ENCODE data around the gene ZIC5. TPM values are rescaled to one million over a fixed set of nuclear protein-coding genes. Genes with fewer than 3 reads are reported as not detected.

The ZIC5 gene
- total and polyA plus RNA-seq, 9 of the 15 experiments (the other 6 are each of a cell fraction or from before 2014, with no cell fraction given) = 0.57 to 2.0 (median 1.1) TPM

- intact Hi-C loops (cut with micrococcal nuclease) = loop anchor here (5.0 kb wide), 1 partner anchor 257 kb away; no protein-coding TSS in a partner anchor
- no peaks in the 10 kb centered on the region for H3K9me3 ChIP-seq (replicated peaks; ENCODE audit: control insufficient read depth, insufficient read depth, low read depth, low read length)
- peaks cover 5 to 51% of the 10 kb centered on the region in 2 experiments; a peak in 3 of 5 replicates for H3K4me1 ChIP-seq (replicated peaks in 1 of 2; ENCODE audit: control insufficient read depth in 2 of 2, insufficient read depth in 2 of 2, low read length in 2 of 2)
- 0% methylated on average over 18 of the region's 76 CpGs for WGBS (ENCODE audit: insufficient coverage, low coverage, missing lambda C conversion rate)
- BruUV-seq (replicated peaks) = no TSS peak
- peaks cover 31% of the 10 kb centered on the region for H3K79me2 ChIP-seq (ENCODE audit: control insufficient read depth, insufficient read depth, low read length)
- H3K9me1 ChIP-seq (ENCODE audit: control insufficient read depth, insufficient read depth, low read length) = no peaks in the 10 kb centered on the region
- ATAC-seq (peak; percentile 79), DNase-seq (ENCODE audit: extremely low read depth in 1 of 4, low spot score in 3 of 4) (peak; percentile 83 to 90 (median 86)), FAIRE-seq (no peak)
- peak overlapping the region; percentile 59 for H3K4me3 ChIP-seq
- no peaks in the 10 kb centered on the region for H4K20me1 ChIP-seq (replicated peaks; ENCODE audit: control insufficient read depth, insufficient read depth, low read length)
- peak overlapping the region; percentile 92 for H3K27ac ChIP-seq (ENCODE audit: extremely low read depth, low read depth, low read length)
- no peaks in the 10 kb centered on the region for H3K27me3 ChIP-seq (ENCODE audit: control insufficient read depth in 2 of 2, insufficient read depth in 2 of 2, low read length in 2 of 2)
- H3K9ac ChIP-seq (ENCODE audit: insufficient read depth in 1 of 2, low read depth in 2 of 2, low read length in 2 of 2) = peak overlapping the region; percentile 69 to 96
- in situ Hi-C loops (cut with MboI) = no loop called here
- peak overlapping the region; percentile 59; the same call in 1 of the 2 replicates for H2AFZ ChIP-seq (ENCODE audit: low read depth, low read length)
- POLR2A ChIA-PET = interaction anchor here (0.6 to 2.6 kb wide), 6 partner anchors 10 to 146 kb away, joined by 3 to 14 read pairs (median 4); partner anchors contain the start of genes PCCA and ZIC5
- CTCF ChIA-PET (ENCODE audit: low intra/inter-chr PET ratio) = no interaction called here
- peaks cover 8% of the 10 kb centered on the region; the same call in 1 of the 3 replicates for H3K36me3 ChIP-seq (ENCODE audit: control insufficient read depth, insufficient read depth, low read length)
- peak overlapping the region; percentile 85 for H3K4me2 ChIP-seq (ENCODE audit: insufficient read depth, low read length)
- TF ChIP-seq ZBTB33 (CRISPR knock-in tag; IDR thresholded peaks at IDR 0.05) = peak; percentile 59
- no peak for TF ChIP-seq ZFP36 (IDR thresholded peaks at IDR 0.05; ENCODE audit: low read depth, low read length, partially characterized antibody)
- TF ChIP-seq NR4A1 (CRISPR knock-in tag; IDR thresholded peaks at IDR 0.05) = no peak
- TF ChIP-seq NR4A1 (tag; IDR thresholded peaks at IDR 0.05) = no peak
- TF ChIP-seq ZFX (CRISPR knock-in tag; IDR thresholded peaks at IDR 0.05) = peak; percentile 80
- peak; percentile 35; the same call in 1 of the 2 replicates for TF ChIP-seq POLR2A (conservative IDR thresholded peaks at IDR 0.05)
- no peak for TF ChIP-seq ZNF124 (CRISPR knock-in tag; IDR thresholded peaks at IDR 0.05)
- TF ChIP-seq SIRT6 (IDR thresholded peaks at IDR 0.05; ENCODE audit: low read depth, low read length) = no peak
- peak; percentile 29 to 55; a peak in 1 of 4 replicates for TF ChIP-seq NONO (IDR thresholded peaks at IDR 0.05; ENCODE audit: low read depth in 2 of 2, low read length in 1 of 2)
- peak; percentile 63 for TF ChIP-seq RBBP5 (IDR thresholded peaks at IDR 0.05; ENCODE audit: borderline replicate concordance, insufficient read depth, low read length, poor library complexity, severe bottlenecking)
- TF ChIP-seq CREB5 (CRISPR knock-in tag; IDR thresholded peaks at IDR 0.05) = no peak
- no peak for TF ChIP-seq NKRF (IDR thresholded peaks at IDR 0.05; ENCODE audit: borderline replicate concordance)
- TF ChIP-seq NRF1 (conservative IDR thresholded peaks at IDR 0.05 in 1 of 2, IDR thresholded peaks at IDR 0.05 in 1 of 2) = peak in 1 of 2 experiments; percentile 34; a peak in 2 of 4 replicates
Observed at GRCh38 chr13:99980201-99980823, 8.7 kb upstream of the ZIC5 start.

All from K562 (cell line).